ENCODE data around the gene MVB12B. TPM values are rescaled to one million over a fixed set of nuclear protein-coding genes. Genes with fewer than 3 reads are reported as not detected.

MVB12B gene
- total RNA-seq, 2 experiments from 2014 or later, result 14.3 to 15.3 TPM

GRCh38 chr9:126317513-126317912 is 9.1 kb upstream of the MVB12B start:
- DNase-seq (peak; percentile 11 to 69 (median 44)), ATAC-seq (ENCODE audit: poor library complexity) (peak; percentile 88)
- Mint-ChIP-seq H3K27me3 (no peaks in the 10 kb centered on the region), H3K4me1 (ENCODE audit: low read depth) (peaks cover 16% of the 10 kb centered on the region), H3K9me3 (no peaks in the 10 kb centered on the region), H3K36me3 (ENCODE audit: low read depth) (no peaks in the 10 kb centered on the region), H3K27ac (no peak overlapping the region), H3K4me3 (no peak overlapping the region)
- Histone ChIP-seq H3K4me3 (ENCODE audit: low read length) (no peak overlapping the region), H3K9me3 (ENCODE audit: control insufficient read depth in 1 of 2, insufficient read depth in 1 of 2, low read length in 2 of 2) (no peaks in the 10 kb centered on the region), H3K27me3 (ENCODE audit: control insufficient read depth in 1 of 2, insufficient read depth in 2 of 2, low read length in 2 of 2) (no peaks in the 10 kb centered on the region), H3K27ac (ENCODE audit: low read depth in 1 of 2, low read length in 2 of 2) (no peak overlapping the region), H3K4me1 (ENCODE audit: insufficient read depth, low read length) (peaks cover 4% of the 10 kb centered on the region), H3K36me3 (ENCODE audit: insufficient read depth, low read length) (no peaks in the 10 kb centered on the region)
- intact Hi-C loops (cut with DNase I, micrococcal nuclease), result loop anchor here (1.0 to 5.0 kb wide), 4 partner anchors 80 to 175 kb away; no protein-coding TSS in a partner anchor
- ChIA-PET POLR2A (interaction anchor here (0.6 to 1.2 kb wide), 3 partner anchors 9 to 193 kb away, joined by 3 to 4 read pairs (median 3); partner anchors contain the start of gene MVB12B), CTCF (interaction anchor here (1.0 to 1.3 kb wide), 3 partner anchors 9 to 174 kb away, joined by 6 read pairs; partner anchors contain the start of gene MVB12B)
- TF ChIP-seq, protein P1, sequence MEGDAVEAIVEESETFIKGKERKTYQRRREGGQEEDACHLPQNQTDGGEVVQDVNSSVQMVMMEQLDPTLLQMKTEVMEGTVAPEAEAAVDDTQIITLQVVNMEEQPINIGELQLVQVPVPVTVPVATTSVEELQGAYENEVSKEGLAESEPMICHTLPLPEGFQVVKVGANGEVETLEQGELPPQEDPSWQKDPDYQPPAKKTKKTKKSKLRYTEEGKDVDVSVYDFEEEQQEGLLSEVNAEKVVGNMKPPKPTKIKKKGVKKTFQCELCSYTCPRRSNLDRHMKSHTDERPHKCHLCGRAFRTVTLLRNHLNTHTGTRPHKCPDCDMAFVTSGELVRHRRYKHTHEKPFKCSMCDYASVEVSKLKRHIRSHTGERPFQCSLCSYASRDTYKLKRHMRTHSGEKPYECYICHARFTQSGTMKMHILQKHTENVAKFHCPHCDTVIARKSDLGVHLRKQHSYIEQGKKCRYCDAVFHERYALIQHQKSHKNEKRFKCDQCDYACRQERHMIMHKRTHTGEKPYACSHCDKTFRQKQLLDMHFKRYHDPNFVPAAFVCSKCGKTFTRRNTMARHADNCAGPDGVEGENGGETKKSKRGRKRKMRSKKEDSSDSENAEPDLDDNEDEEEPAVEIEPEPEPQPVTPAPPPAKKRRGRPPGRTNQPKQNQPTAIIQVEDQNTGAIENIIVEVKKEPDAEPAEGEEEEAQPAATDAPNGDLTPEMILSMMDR (IDR thresholded peaks at IDR 0.05), result peak; percentile 66

DNA sequence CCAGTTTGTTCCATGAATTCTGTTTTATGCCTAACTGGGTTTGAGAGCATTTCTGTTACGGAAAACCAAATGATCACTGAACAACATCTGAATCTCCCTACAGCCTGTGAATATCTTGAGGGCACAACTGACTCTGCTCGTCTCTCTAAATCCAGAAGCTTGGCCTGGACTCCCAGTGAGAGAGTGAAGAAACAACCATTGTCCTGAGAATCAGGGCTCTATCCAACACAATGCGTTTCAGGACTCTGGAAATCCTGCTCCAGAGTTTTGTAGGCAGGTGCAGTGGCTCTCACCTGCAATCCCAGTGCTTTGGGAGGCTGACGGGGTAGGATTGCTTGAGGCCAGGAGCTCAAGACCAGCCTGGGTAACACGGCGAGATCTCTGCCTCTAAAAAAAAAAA is 7.8 kb upstream of the MVB12B start:
- TF ChIP-seq, protein P1 (IDR thresholded peaks at IDR 0.05), result no peak
- ATAC-seq (ENCODE audit: poor library complexity), result no peak
- no peak overlapping the region for H3K4me3 Mint-ChIP-seq
- H3K27ac ChIP-seq (ENCODE audit: low read depth in 1 of 2, low read length in 2 of 2), result no peak overlapping the region
- H3K9me3 ChIP-seq (ENCODE audit: control insufficient read depth in 1 of 2, insufficient read depth in 1 of 2, low read length in 2 of 2), result no peaks in the 10 kb centered on the region
- DNase-seq, result no peak
- peaks cover 16% of the 10 kb centered on the region for H3K4me1 Mint-ChIP-seq (ENCODE audit: low read depth)
- H3K27me3 ChIP-seq (ENCODE audit: control insufficient read depth in 1 of 2, insufficient read depth in 2 of 2, low read length in 2 of 2), result no peaks in the 10 kb centered on the region
- POLR2A ChIA-PET, result no interaction called here
- peaks cover under 1% of the 10 kb centered on the region for H3K9me3 Mint-ChIP-seq
- H3K4me1 ChIP-seq (ENCODE audit: insufficient read depth, low read length), result peaks cover 4% of the 10 kb centered on the region
- H3K36me3 ChIP-seq (ENCODE audit: insufficient read depth, low read length), result no peaks in the 10 kb centered on the region
- H3K36me3 Mint-ChIP-seq (ENCODE audit: low read depth), result no peaks in the 10 kb centered on the region
- no peak overlapping the region for H3K27ac Mint-ChIP-seq
- CTCF ChIA-PET, result interaction anchor here (1.3 kb wide), 1 partner anchor 80 kb away, joined by 6 read pairs; no protein-coding TSS in a partner anchor
- no peaks in the 10 kb centered on the region for H3K27me3 Mint-ChIP-seq
- intact Hi-C loops (cut with DNase I, micrococcal nuclease), result loop anchor here in 1 of 2 experiments (5.0 kb wide), 1 partner anchor 78 kb away; no protein-coding TSS in a partner anchor
- no peak overlapping the region for H3K4me3 ChIP-seq (ENCODE audit: low read length)

- TF ChIP-seq, protein P1 (IDR thresholded peaks at IDR 0.05), result no peak
- Histone ChIP-seq H3K36me3 (ENCODE audit: insufficient read depth, low read length) (no peaks in the 10 kb centered on the region), H3K4me3 (ENCODE audit: low read length) (no peak overlapping the region), H3K4me1 (ENCODE audit: insufficient read depth, low read length) (peaks cover 4% of the 10 kb centered on the region), H3K27me3 (ENCODE audit: control insufficient read depth in 1 of 2, insufficient read depth in 2 of 2, low read length in 2 of 2) (no peaks in the 10 kb centered on the region), H3K27ac (ENCODE audit: low read depth in 1 of 2, low read length in 2 of 2) (no peak overlapping the region), H3K9me3 (ENCODE audit: control insufficient read depth in 1 of 2, insufficient read depth in 1 of 2, low read length in 2 of 2) (no peaks in the 10 kb centered on the region)
- H3K4me1 Mint-ChIP-seq (ENCODE audit: low read depth), result peaks cover 16% of the 10 kb centered on the region
- peaks cover 2% of the 10 kb centered on the region for H3K9me3 Mint-ChIP-seq
- no peak for ATAC-seq (ENCODE audit: poor library complexity)
- H3K4me3 Mint-ChIP-seq, result no peak overlapping the region
- ChIA-PET CTCF (no interaction called here), POLR2A (no interaction called here)
- no peaks in the 10 kb centered on the region for H3K27me3 Mint-ChIP-seq
- no peak for DNase-seq
- no peak overlapping the region for H3K27ac Mint-ChIP-seq
- intact Hi-C loops (cut with DNase I, micrococcal nuclease), result loop anchor here in 1 of 2 experiments (5.0 kb wide), 1 partner anchor 78 kb away; no protein-coding TSS in a partner anchor
- no peaks in the 10 kb centered on the region for H3K36me3 Mint-ChIP-seq (ENCODE audit: low read depth)
Observed at GRCh38 chr9:126319671-126320070, 7.0 kb upstream of the MVB12B start.

All from CD4-positive, alpha-beta T cell (primary cell).